GM19035 (cell line): ENCODE data around the gene FGF4.

Experiments used
- ATAC-seq: cut with Tn5 transposase; IDR thresholded peaks from one replicate; pipeline ENCODE4 v1.9.1; 2021; ENCODE audit not compliant: unreplicated experiment

FGF4 gene

GRCh38 chr11:69807106-69807815, 32.1 kb upstream of the FGF4 start:
- ATAC-seq, result no peak

DNA sequence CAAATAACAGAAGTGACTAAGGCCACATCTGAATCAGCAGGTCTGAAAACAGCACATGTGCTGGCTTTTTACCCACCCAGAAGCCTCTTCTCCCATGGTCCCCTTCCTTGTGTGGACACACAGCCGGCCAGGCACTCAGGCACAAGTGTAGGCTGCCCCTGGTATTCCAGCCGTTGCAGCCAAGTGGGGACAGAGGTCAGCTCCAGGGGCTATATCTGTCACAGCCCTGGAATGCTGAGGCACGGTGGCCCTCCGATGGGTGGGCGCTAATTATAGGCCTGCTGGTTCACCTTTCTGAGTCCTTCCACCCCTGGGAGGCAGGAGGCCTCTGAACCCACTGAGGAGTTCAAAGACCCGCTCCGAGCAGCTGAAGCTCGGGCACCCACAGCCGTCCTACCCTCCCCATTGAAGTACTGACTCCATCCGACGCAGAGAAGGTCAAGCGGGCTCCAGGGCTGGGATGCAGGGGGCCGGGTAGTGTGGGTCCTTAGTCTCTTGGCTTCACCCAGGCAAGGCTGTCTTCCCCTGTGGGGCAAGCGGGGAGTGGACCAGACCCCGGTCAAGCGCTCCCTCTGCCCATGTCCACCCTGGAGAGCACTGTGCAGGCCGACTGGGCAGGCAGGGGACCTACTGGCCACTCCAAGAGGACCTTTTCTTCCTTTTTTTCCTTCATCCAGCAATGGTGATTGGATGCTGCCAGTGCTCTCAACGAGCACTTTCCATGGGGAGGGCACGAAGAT, 29.8 kb upstream of the FGF4 start:
- no peak for ATAC-seq

DNA sequence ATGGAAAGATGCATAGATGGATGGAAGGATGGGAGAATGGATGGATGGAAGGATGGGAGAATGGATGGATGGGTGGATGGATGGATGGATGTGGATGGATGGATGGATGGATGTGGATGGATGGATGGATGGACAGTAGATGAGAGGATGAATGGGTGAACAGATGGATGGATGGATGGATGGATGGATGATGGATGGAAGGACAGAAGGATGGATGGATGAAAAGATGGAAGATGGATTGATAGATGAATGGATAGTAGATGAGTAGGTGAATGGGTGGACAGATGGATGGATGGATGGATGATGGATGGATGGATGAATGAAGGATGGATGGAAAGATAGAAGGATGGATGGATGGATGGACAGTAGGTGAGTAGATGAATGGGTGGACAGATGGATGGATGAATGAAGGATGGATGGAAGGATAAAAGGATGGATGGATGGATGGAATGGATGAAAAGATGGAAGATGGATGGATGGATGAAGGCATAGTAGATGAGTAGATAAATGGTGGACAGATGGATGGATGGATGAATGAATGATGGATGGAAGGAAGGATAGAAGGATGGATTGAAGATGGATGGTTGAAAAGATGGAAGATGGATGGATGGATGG, 28.6 kb upstream of the FGF4 start:
- ATAC-seq, result no peak

DNA sequence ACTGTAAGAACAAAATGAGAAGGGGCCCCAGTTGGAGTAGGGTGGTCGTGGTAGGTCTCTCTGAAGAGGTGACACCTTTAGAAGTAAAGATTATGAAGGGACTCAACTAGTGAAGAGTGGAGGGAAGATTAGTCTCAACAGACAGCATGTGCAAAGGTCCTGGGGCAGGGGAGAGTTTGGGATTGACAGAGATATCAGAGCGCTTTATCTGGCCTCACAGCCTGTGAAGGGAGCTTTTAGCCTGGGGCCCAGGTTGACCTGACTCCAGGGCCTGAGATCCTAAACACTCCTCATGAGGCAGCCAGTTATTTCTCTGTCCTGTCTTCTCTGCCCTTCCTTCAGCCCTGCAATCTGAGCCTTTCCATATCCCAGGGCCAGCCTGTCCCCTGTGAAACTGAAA, 27.9 kb upstream of the FGF4 start:
- ATAC-seq, result no peak

GRCh38 chr11:69802590-69802989, 27.4 kb upstream of the FGF4 start:
- ATAC-seq, result no peak

DNA sequence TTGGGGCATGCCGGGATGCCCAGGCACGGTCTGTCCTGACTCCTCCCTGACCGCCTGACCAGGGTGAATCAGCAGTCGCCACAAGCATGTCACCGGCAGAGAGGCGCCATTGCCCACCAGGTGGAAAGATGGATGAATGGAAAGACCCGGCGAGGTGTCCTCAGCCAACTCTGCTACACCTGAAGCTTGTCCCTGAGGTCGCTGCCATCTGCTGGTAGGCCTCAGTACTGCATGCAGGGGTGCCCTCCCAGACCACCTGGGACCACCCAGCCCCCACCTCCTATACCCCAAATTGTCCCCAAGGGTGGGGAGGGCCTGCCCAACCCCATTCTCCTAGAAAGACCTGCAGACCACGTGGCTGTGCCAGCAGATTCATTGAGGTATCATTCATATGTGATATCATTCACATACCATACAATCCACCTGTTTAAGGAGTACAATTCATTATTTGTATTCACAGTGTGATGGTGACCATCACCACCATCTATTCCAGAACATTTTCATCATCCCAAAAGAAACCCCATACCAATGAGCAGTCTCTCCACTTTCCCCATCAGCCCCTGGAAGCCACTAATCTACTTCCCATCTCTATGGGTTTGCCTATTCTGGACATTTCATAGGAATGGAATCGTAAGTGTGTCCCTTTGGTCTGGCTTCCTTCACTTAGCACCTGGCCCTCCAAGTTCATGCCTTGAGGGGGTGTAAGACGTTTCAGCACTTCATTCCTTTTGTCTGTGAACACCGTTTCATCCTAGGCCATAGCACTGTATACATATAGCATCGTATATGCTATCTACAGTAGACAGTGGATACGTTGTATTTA, 26.6 kb upstream of the FGF4 start:
- ATAC-seq, result no peak

- ATAC-seq, result no peak
Observed at GRCh38 chr11:69800278-69800677, 25.1 kb upstream of the FGF4 start.

DNA sequence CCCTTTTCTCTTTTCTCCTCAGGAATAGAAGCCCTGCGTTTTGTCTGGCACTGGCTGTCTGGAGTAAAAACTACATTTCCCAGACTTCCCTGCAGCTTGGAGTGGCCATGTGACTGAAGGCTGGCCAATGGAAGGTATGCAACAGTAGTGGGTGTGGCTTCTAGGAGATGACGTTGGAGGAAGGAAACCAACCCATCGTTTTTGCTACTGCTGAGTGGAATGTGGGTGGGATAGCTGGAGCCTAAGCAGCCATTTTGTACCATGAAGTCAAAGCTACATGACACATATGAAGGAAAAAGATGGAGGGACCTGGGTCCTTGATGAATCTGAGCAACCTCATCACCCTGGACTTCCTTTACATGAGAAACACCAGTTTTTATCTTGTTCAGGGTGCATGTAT, 24.4 kb upstream of the FGF4 start:
- no peak for ATAC-seq

DNA sequence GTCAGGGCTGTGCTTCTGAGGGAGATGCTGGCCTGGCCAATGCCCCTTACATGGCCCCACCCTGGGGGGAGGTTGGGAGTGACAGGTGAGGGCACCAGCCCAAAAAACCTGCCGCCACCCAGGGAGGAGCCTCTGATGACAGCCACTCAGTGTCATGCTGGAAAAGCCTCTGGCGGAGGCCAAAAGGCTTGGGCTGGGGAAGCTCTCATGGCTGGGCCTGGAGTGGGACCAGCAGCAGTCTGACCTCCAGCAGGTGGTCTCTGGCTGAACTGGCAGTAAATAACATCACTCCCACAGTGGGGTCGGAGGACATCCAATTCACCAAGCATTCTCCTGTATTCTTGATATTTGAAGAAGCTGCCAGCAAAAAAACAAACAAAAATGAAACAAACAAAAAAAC, 24.0 kb upstream of the FGF4 start:
- no peak for ATAC-seq

- no peak for ATAC-seq
Observed at GRCh38 chr11:69797737-69798528, 22.8 kb upstream of the FGF4 start.

DNA sequence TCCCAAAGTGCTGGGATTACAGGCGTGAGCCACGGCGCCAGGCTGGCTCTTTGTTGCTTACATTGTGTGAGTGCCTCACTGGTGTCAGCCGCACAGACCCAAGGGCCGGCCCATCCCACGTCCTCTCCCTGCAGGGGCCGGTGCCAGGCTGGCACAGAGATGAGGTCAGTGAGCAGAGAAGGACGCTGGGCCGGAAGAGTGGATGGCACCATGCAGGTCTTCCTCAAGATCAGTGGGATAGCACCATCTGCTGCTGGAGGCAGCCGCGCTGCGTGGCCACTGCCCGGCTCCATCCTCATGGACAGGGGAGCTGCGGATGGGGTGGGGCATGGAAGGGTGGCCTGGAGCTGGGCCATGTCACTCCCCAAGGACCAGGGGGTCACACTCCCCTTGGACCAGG, 22.0 kb upstream of the FGF4 start:
- ATAC-seq, result no peak

DNA sequence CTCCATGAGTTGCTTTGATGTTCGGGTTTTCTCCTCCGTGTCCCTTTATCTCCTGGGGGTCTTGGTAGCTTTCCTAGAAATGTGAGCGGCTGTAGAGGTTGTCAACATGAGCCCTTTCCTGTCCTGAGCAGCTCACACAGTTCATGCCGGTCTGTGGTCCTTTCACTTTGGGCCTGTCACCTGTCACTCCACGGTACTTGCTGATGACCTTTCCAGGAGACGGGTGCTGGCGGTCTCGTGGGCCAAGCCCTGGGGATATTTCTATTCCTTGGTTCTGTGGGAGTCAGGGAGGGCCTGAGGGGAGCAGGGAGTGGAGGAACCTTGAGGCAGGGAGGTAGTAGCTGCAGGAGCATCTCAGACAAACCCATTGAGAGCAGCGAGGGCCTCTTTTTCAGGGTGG, 20.9 kb upstream of the FGF4 start:
- no peak for ATAC-seq

DNA sequence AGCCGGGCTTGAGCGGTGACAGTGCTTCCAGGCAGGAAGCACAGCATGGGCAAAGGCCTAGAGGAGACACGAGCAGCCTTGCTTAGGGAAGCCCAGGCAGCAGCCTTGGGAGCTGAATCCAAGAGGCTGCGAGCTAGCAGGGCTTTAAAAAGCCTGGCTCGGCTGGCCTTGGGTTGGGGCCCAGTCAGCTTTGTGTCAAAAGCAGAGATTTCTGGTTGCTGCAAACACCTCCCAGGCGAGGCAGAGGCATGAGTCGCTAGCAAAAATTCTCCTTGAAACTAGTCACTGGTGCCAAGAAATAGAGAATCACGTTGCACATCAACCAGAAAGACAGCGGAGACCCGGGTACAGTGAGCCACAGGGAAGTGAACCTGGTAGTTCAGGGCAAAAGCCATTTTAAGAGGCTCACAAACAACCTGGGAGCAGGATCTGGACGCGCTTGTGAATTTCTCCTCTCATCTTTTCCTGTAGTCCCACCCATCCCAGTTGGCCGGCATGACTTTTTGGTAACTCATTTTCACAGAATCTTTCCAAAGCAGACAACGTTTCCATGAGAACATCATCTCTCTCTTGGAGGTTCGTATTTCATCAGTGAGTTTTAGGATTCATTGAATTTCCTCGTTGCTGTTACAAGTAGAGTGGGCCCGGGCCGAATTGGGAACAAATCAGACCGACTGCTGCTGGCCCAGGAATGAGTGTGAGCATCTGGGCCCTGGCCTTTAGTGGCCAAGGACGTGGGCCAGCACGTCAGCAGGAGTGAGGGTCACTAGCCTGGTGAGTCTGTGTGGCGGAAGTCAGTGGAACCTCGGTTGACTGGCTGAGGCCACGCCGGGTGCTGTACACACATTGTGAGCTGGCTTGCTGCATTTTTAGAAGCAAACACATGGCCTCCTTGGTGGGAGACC, 16.4 kb upstream of the FGF4 start:
- ATAC-seq, result no peak

DNA sequence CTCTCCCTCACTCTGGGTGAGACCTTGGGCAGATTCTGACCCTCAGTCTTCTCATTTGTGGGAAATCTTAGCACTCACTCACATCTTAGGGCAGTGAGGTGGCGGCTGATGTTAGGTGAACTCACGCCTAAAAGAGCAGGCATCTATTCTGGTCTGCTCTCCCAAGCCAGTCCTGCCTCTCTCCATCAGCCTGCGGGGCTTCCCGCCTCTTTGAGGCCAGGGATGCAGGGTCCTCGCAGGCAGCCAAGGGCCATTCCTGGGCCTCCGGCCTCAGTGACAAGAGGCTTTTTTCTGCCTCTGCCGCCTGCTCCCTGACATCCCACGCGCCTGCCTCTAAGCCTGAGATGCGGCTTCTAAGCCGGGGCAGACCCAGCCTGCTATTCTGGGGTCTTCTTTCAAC, 13.8 kb upstream of the FGF4 start:
- ATAC-seq, result no peak

- ATAC-seq, result no peak
Observed at GRCh38 chr11:69787906-69788305, 12.8 kb upstream of the FGF4 start.

DNA sequence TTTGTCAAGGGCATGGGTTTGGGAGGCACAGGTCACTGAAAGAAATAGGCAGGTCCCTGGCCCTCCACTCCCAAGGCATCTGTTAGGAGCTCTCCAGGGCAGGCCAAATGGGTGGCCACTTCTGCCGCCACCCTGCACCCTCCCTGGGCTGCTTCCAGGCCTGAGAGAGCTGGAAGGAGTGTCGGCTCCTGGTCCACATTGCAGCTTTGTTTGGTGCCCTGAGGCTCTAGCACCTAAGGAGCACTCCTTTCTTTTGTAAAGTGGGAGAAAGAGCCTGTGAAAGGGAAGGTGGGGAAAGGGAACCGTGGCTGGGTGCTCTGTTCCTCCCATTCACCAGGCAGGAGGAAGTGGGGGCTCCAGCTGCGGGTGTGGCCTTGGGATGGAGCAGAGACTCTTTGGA, 12.3 kb upstream of the FGF4 start:
- ATAC-seq, result no peak

DNA sequence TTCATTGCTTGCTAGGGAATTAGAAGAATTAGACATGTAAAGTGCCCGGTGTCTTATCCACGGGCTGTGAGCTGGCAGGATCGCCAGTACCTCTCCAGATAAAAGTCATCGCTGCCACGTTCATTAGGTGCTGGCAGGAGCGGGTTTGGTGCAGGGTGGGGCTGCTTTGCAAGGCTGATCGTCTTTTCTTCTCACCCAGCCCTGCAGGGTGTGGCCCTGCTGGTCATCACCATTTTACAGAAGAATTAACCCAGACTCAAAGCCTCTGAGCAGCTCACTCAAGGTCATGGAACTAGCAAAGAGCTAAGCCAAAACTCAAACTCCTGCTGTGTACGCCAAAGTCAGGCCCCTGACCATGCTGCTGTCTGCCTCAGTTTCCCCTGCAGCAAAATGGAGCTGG, 6.1 kb upstream of the FGF4 start:
- no peak for ATAC-seq

DNA sequence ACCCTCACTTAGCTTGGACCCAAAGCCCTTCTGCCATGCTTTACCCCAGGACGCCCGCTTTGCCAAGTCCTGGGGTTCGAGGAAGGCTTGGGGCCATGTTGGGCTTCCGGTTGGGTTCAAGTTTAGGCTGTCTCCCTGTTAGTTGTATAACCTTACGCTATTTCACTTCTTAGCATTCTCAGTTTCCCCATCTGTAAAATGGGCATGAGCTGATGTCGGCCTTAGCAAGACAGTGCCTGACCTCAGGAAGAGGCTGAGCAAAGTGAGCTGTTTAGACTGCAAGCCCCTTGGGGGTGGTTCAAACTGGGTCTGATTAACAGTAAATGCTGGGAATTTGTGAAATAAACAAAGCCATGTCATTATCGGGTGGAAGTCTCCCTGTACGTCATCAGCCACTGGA, 3.2 kb upstream of the FGF4 start:
- no peak for ATAC-seq

DNA sequence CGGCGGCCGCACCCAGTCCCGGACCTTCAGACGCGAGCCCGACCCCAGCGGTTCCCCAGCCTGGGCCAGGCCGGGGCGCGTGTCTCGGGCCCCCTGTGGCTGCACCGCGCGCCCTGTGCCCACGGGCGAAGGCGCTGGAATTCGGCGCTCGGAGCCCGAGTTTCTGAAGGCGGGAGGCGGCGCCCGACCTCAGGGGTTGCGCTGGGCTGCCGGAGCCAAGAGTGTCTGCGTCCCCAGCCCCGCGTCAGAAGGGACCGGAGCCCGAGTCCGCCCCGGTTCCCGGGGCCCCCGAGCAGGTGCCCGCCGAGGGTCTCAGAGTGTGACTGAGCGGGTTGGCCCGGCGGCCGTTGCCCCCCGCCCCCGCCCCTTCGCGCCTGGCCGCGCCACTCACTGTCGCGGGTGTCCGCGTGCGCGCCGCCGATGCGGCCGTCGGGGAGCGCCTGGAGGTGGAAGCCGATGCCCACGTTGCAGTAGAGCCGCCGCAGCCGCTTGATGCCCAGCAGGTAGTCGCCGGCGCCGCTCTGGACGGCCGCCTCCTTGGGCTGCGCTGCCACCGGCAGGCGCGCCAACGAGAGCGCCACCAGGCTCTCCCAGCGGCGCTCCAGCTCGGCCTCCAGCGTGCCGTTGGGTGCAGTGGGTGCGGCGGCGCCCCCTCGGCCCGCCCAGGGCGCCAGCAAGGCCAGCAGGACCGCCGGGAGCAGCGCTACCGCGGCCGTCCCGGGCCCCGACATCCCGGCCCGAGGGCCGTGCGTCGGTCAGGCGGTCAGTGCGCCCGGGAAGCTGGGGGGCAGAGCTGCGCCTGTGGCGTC, 583 bp downstream of the FGF4 start:
- ATAC-seq, result no peak
